Right cardiac atrium (tissue), 5 donors: ENCODE data around the gene CSNK1G2. TPM values are rescaled to one million over a fixed set of nuclear protein-coding genes. Genes with fewer than 3 reads are reported as not detected.

Experiments
- ATAC-seq, 2 donors: fragments of 200-7000 bp; cut with Tn5 transposase; one replicate each; pipeline versions ENCODE4 v1.8.0 to v1.9.1; 2020; ENCODE audit warnings: moderate library complexity in 2 of 2, mild to moderate bottlenecking in 1 of 2
- DNase-seq, 3 donors: peaks; one replicate each; pipeline ENCODE4 v3.0.0-alpha.2; 2020
- H3K27ac ChIP-seq: one replicate; pipeline ENCODE4 v1.5.1; 2013; ENCODE audit warnings: mild to moderate bottlenecking, low read length, control low read depth, moderate library complexity
- H3K27me3 ChIP-seq: one replicate; pipeline ENCODE4 v1.6.1; 2013; ENCODE audit not compliant: control insufficient read depth, insufficient read depth
- H3K4me1 ChIP-seq: one replicate; pipeline ENCODE4 v1.6.1; 2013; ENCODE audit warnings: low read length; ENCODE audit not compliant: control insufficient read depth, insufficient read depth
- H3K4me3 ChIP-seq: one replicate; pipeline ENCODE4 v1.5.1; 2013; ENCODE audit warnings: low read length, control low read depth
- H3K9me3 ChIP-seq: one replicate; pipeline ENCODE4 v1.6.1; 2013; ENCODE audit warnings: low read length; ENCODE audit not compliant: control insufficient read depth
- WGBS: extraction: QIAGEN DNeasy Blood & Tissue Kit; methylation state at CpG from one replicate; pipeline ENCODE4 v1.1.7; 2013; 5-methylcytosine and 5-hydroxymethylcytosine counted together
- intact Hi-C, 4 donors: fragments of 100-400 bp; cut with DNase I; formaldehyde crosslinking; loops; one replicate each; pipeline versions ENCODE4 v1.11.0 to v1.14.0; 2022 to 2023
- long read RNA-seq, 4 donors: library from polyadenylated mRNA; unstranded; transcript quantifications; one replicate each; pipeline ENCODE4 v2.0.0, GENCODE V29; 2020 to 2021
- polyA plus RNA-seq: library from polyadenylated mRNA; stranded (reverse); fragments of 200-250 nt; gene quantifications from one replicate; pipeline ENCODE4 v1.2.3, GENCODE V29; 2013
- total RNA-seq, 4 donors: library from RNA; stranded (reverse); fragmentation: NEBNext Ultra II Directional; extraction: Animal tissue kit (Norgen Biotek cat#: 25700); gene quantifications; one replicate each; pipeline ENCODE4 v1.2.1, GENCODE V29; 2021
- donor health status: healthy with polysubstance abuse.
- donor health status: DM: no; HTN: yes; CAD: no.
- donor health status: DM: no; HTN: no; CAD: no.
- donor health status: DM: no; HTN: yes; CAD: no; lungs with severe emphysema.
- donor health status: DM: yes; HTN: yes; CAD: no.

The CSNK1G2 gene
- total RNA-seq (10 to 100 TPM; 25.6 to 32.2 (median 29.0) TPM), polyA plus RNA-seq (30.2 TPM)
- long read RNA-seq, donor 1, transcript CSNK1G2-201 (12 exons, 2,918 nt) = major isoform, 46 of 87 reads
- long read RNA-seq, donor 1, partial matches to known transcripts = 22 of 87 reads
- long read RNA-seq, donor 1, other reads (novel, unspliced or antisense) = 19 of 87 reads
- long read RNA-seq, donor 2, transcript CSNK1G2-201 (12 exons, 2,918 nt) = major isoform, 22 of 33 reads
- long read RNA-seq, donor 2, partial matches to known transcripts = 4 of 33 reads
- long read RNA-seq, donor 2, other reads (novel, unspliced or antisense) = 7 of 33 reads
- long read RNA-seq, donor 3, partial matches to known transcripts = 11 of 12 reads
- long read RNA-seq, donor 3, other reads (novel, unspliced or antisense) = 1 of 12 reads
- long read RNA-seq, donor 4, transcript CSNK1G2-201 (12 exons, 2,918 nt) = major isoform, 17 of 25 reads
- long read RNA-seq, donor 4, partial matches to known transcripts = 4 of 25 reads
- long read RNA-seq, donor 4, other reads (novel, unspliced or antisense) = 4 of 25 reads

DNA sequence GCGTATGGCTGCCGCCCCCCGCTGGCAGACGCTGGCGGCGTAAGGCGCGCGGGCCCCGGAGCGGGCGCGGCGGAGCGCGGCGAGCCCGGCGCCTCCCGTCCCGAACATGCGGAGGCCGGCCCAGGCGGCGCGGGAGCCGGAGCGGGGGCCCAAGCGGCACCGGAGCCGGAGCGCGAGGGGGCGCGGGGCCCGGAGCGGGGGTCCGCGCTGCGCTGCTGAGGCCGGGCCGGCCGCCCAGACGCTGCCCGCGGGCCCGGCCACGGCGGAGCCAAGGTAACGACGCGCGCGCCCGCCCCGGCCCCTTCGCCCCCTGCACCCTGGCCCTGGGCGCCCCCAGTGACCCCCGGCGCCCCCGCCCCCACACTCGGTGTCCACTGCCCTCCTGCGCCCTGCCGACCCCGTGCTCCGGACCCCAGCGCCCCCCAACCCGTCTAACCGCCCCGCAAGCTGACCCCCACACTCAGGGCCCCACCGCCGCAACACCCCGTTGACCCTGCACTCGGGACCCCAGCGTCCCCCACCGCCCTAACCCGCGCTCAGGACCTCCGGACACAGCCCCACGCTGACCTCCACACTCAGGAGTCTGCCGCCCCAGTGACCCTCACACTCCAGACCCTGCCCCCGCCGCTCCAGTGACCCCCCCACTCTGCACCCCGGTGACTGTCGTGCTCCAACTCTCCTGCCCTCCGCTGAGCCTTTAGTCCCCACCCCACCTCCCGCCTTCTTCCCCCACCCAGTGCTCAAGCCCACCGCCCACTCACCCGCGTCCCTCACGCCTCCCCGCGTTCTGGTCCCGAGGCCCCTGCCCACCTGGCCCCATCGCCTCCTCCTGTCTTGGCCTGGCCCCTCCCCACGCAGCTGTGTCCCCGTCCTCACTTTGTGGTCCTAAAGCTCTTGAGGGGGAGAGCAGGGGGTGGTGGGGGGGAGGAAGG is at the start of gene CSNK1G2:
CSNK1G2 (plus strand) TSS at position 27 of the 932 bp plus-strand sequence. CDS start 28,601 bp downstream, outside the sequence.
- no peaks in the 10 kb centered on the region for H3K9me3 ChIP-seq
- WGBS = under 1% methylated on average over 96 of the region's 97 CpGs
- peak within 1 kb of the TSS; percentile 92 for H3K4me3 ChIP-seq
- no peaks in the 10 kb centered on the region for H3K27me3 ChIP-seq
- peak; percentile 47 to 80 (median 75) for DNase-seq
- peak within 1 kb of the TSS; percentile 98 for H3K27ac ChIP-seq
- peak in 1 of 2 donors; percentile 1 for ATAC-seq
- intact Hi-C loops = no loop called here
- H3K4me1 ChIP-seq = peaks cover 8% of the 10 kb centered on the region

DNA sequence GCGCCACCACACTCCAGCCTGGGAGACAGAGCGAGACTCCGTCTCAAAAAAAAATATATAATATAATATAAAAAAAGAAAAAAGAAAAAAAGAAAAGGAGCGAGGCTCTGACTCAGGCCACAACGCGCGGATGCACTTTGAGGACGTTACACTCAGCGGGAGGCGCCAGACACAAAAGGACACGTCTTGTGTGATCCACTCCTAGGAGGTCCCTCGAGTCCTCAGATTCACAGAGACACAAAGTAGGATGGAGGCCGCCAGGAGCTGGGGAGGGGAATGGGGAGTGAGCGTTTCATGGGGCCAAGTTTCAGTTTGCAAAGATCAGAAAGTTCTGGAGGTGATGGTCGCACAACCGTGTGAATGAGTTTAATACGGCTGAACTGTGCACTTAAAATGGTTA is 47.2 kb upstream of the CSNK1G2 start:
- Histone ChIP-seq H3K4me1 (no peaks in the 10 kb centered on the region), H3K27ac (no peak overlapping the region), H3K27me3 (no peaks in the 10 kb centered on the region), H3K9me3 (no peaks in the 10 kb centered on the region), H3K4me3 (no peak overlapping the region)
- ATAC-seq = no peak
- 86% methylated on average over 17 of the region's 17 CpGs for WGBS
- DNase-seq = no peak
- intact Hi-C loops = no loop called here

DNA sequence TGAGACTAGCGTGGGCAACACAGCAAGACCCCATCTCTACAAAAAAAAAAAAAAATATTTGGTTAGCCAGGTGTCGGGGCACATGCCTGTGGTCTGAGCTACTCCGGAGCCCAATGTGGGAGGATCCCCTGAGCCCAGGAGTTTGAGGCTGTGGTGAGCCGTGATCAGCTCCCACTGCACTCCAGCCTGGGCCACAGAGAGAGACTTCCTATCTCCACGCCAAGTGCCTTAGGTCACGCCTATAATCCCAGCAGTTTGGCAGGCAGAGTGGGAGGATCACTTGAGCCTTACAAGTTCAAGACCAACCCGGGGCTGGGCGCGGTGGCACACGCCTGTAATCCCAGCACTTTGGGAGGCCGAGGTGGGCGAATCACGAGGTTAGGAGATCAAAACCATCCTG is 44.5 kb upstream of the CSNK1G2 start:
- 87% methylated on average over 13 of the region's 13 CpGs for WGBS
- no peak overlapping the region for H3K4me3 ChIP-seq
- H3K4me1 ChIP-seq = no peaks in the 10 kb centered on the region
- no peaks in the 10 kb centered on the region for H3K27me3 ChIP-seq
- intact Hi-C loops = no loop called here
- ATAC-seq = no peak
- no peaks in the 10 kb centered on the region for H3K9me3 ChIP-seq
- H3K27ac ChIP-seq = no peak overlapping the region
- no peak for DNase-seq

DNA sequence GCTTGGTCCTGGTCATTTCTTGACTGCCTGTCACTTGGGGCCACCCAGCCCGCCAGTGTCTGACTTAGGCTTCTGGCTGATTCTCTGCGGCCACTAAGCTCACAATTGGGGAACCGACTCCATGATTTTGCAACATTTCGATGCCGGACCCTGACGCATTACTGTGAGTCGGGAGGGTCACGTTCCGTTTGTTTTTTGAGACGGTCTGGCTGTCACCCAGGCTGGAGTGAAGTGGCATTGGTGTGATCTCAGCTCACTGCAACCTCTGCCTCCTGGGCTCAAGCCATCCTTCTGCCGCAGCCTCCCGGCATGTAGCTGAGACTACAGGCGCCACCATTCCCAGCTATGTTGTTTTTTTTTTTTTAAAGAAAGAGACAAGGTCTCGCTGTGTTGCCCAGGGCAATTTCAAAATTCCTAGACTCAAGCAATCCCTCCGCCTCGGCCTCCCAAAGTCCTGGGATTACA is 39.0 kb upstream of the CSNK1G2 start:
- intact Hi-C loops = no loop called here
- 78% methylated on average over 16 of the region's 16 CpGs for WGBS
- Histone ChIP-seq H3K4me3 (no peak overlapping the region), H3K9me3 (no peaks in the 10 kb centered on the region), H3K27me3 (no peaks in the 10 kb centered on the region), H3K27ac (no peak overlapping the region), H3K4me1 (no peaks in the 10 kb centered on the region)
- DNase-seq (peak; percentile 41 to 82 (median 68)), ATAC-seq (no peak)

DNA sequence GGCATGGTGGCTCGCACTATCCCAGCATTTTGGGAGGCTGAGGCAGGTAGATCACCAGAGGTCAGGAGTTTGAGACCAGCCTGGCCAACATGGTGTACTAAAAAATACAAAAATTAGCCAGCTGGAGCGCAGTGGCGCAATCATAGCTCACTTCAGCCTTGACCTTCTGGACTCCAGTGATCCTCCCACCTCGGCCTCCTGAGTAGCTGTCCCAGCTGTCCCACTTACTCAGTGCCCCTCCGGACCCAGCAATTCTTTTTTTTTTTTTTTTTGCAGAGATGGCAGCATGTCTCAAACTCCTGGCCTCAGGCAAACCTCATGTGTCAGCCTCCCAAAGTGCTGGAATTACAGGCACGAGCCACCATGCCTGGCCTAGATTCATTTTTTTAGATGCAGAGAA is 38.0 kb upstream of the CSNK1G2 start:
- H3K4me3 ChIP-seq = no peak overlapping the region
- no peaks in the 10 kb centered on the region for H3K4me1 ChIP-seq
- ATAC-seq (no peak), DNase-seq (no peak)
- H3K27me3 ChIP-seq = no peaks in the 10 kb centered on the region
- H3K27ac ChIP-seq = no peak overlapping the region
- H3K9me3 ChIP-seq = no peaks in the 10 kb centered on the region
- intact Hi-C loops = no loop called here
- 77% methylated on average over 6 of the region's 6 CpGs for WGBS

DNA sequence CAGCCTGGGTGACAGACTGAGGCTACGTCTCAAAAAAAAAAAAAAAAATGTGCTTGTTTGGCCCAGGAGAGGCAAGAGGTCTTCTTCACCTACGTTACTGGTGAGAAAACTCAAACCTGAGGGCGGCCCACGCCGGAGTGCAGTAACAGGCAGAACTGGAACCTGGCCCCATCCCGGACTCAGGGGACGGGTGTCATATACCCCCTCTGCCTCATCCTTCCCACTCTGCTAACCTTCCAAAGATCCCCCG is 36.2 kb upstream of the CSNK1G2 start:
- intact Hi-C loops = no loop called here
- H3K9me3 ChIP-seq = no peaks in the 10 kb centered on the region
- 43% methylated on average over 8 of the region's 8 CpGs for WGBS
- no peaks in the 10 kb centered on the region for H3K4me1 ChIP-seq
- no peak overlapping the region for H3K4me3 ChIP-seq
- H3K27me3 ChIP-seq = no peaks in the 10 kb centered on the region
- H3K27ac ChIP-seq = peak overlapping the region; percentile 19
- no peak for DNase-seq
- no peak for ATAC-seq

DNA sequence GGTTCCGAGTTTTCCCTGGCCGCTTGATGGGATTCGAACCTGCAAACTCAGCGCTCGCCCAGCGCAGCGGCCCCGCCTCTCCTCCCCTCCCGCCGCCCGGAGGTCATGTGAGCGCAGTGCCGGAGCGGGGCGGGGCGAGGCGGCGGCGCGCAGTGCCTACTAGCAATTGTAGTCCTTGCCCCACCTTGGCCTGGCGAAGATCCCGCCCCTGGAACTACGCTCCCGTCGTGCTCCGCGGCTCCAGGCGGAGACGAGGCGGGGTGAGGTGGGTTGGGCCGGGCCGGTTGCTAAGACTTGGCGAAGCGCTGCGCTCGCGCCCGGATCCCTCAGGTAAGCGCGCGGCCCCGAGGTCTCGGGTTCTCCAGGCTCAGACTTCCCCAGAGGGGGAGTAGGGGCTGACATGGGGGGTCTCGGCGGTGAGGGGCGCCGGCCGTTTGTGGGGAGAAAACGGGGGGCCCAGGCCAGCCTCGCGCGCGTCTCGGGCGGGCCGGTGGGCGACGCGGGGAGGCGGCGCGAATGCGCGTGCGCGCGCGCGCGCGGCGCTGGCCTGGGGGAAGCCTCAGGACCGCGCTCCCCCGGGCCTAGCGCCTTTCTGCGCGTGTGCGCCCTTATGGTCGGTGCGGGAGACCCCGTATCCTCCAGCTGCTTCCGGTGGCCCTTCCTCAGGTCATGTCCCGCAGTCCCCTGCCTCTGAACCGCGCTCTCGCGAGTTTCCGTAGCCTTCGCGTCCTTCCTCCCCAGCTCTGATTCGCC is 35.7 kb upstream of the CSNK1G2 start, which contains the start of the genes ADAT3 and SCAMP4:
ADAT3 (plus strand) TSS at position 290 of the 753 bp plus-strand sequence. CDS start 6,649 bp downstream, outside the sequence.
SCAMP4 (plus strand) TSS at position 290 of the 753 bp plus-strand sequence. CDS start 9,621 bp downstream, outside the sequence.
- intact Hi-C loops = no loop called here
- WGBS = under 1% methylated on average over 92 of the region's 92 CpGs
- DNase-seq (peak; percentile 100), ATAC-seq (peak; percentile 97 to 98)
- Histone ChIP-seq H3K9me3 (no peaks in the 10 kb centered on the region), H3K27me3 (no peaks in the 10 kb centered on the region), H3K27ac (peak within 1 kb of the TSS; percentile 48), H3K4me3 (peak within 1 kb of the TSS; percentile 73), H3K4me1 (no peaks in the 10 kb centered on the region)

DNA sequence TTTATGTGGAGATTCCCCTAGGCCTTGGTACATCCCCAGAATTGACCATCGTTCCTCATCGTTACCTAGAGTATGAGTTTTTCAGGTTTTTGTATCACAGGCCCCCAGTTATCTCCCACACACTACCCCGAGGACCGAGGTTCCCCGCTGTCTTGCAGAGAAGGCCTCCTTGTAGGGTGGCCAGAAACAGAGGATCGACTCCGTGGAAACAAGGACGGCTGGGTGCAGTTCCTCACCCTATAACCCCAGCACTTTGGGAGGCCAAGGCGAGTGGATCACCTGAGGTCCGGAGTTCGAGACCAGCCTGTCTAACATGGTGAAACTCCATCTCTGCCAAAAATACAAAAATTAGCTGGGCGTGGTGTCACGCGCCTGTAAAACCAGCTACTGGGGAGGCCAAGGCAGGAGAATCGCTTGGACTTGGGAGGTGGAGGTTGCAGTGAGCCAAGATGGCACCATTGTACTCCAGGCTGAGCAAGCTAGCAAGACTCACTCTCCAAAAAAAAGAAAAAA is 35.1 kb upstream of the CSNK1G2 start:
- intact Hi-C loops = no loop called here
- no peaks in the 10 kb centered on the region for H3K4me1 ChIP-seq

DNA sequence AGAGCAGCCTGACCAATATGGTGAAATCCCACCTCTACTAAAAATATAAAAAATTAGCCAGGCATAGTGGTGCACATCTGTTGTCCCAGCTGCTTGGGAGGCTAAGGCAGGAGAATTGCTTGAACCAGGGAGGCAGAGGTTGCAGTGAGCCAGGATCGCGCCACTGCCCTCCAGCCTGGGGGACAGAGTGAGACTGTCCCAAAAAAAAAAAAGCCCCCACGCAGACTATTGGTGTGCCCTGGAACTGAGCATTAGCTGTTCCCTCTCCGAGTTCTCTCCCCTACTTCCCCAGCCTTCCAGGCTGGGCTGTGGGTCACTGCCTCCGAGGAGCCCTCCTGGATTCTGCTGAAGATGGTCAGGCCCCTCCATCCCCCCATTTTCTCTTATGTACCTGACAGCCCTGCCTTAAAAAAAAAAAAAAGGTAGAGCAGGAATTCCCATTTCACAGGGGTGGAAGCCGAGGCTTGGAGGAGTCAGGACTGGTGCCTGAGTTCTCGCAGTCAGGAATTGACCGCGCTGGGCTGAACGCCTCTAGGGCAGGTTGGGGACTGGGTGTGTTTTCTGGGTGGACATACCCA is 33.9 kb upstream of the CSNK1G2 start:
- H3K9me3 ChIP-seq = no peaks in the 10 kb centered on the region
- H3K27me3 ChIP-seq = no peaks in the 10 kb centered on the region
- 94% methylated on average over 10 of the region's 10 CpGs for WGBS
- no peaks in the 10 kb centered on the region for H3K4me1 ChIP-seq
- ATAC-seq (no peak), DNase-seq (no peak)
- H3K4me3 ChIP-seq = no peak overlapping the region
- no peak overlapping the region for H3K27ac ChIP-seq
- intact Hi-C loops = no loop called here

More for the DNA sequence above, 35.1 kb upstream of the CSNK1G2 start:
- Histone ChIP-seq H3K9me3 (no peaks in the 10 kb centered on the region), H3K4me3 (peak overlapping the region; percentile 73), H3K27me3 (no peaks in the 10 kb centered on the region), H3K27ac (peak overlapping the region; percentile 18)
- DNase-seq (no peak), ATAC-seq (no peak)
- WGBS = 75% methylated on average over 15 of the region's 15 CpGs
